Thyroid gland (tissue), 4 donors: ENCODE measurements around the gene SATB2.

ENCODE experiments used
- POLR2A ChIP-seq, 2 donors: fragments of 450-650 bp; IDR thresholded peaks; one replicate each; pipeline ENCODE4 v1.6.1; 2017; ENCODE audit warnings: antibody characterized with exemption in 2 of 2, mild to moderate bottlenecking in 2 of 2, moderate library complexity in 1 of 2
- TF ChIP-seq, protein P1 (sequence below), 6 experiments: fragments of 200-600 bp in 3 of 6; fragments of 450-650 bp in 3 of 6; sonication (generic) in 3 of 6; IDR thresholded peaks; one replicate each; pipeline ENCODE4 v1.5.1; 2016 to 2019; ENCODE audit warnings: antibody characterized with exemption in 6 of 6, mild to moderate bottlenecking in 2 of 6, inconsistent platforms in 1 of 6, moderate library complexity in 1 of 6

DNA sequence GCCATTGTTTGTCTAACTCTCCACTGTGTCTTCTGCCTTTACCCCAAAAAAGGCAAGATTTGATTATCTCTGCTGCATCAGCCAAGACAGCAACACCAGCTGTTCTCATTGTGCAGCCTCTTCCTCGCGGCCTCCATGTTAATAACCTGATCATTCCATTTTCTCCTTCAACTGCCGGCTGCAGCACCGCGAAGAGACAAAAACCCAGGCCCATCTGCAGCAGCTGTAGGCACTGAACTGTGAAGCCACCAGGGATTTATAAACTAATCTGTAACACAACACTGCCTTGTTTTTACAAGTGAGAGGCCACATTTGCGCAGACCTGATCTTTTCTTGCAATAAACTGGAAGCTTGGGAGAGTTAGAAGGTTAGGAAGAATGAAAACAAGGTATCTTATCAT is 147.8 kb downstream of the SATB2 start:
- TF ChIP-seq, protein P1, sequence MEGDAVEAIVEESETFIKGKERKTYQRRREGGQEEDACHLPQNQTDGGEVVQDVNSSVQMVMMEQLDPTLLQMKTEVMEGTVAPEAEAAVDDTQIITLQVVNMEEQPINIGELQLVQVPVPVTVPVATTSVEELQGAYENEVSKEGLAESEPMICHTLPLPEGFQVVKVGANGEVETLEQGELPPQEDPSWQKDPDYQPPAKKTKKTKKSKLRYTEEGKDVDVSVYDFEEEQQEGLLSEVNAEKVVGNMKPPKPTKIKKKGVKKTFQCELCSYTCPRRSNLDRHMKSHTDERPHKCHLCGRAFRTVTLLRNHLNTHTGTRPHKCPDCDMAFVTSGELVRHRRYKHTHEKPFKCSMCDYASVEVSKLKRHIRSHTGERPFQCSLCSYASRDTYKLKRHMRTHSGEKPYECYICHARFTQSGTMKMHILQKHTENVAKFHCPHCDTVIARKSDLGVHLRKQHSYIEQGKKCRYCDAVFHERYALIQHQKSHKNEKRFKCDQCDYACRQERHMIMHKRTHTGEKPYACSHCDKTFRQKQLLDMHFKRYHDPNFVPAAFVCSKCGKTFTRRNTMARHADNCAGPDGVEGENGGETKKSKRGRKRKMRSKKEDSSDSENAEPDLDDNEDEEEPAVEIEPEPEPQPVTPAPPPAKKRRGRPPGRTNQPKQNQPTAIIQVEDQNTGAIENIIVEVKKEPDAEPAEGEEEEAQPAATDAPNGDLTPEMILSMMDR (IDR thresholded peaks at IDR 0.05): no peak
- no peak for TF ChIP-seq POLR2A (IDR thresholded peaks at IDR 0.05)
